Psoas muscle (tissue), 8 donors: ENCODE data around the gene SFXN3. TPM values are rescaled to one million over a fixed set of nuclear protein-coding genes. Genes with fewer than 3 reads are reported as not detected.
A peak's percentile ranks its signal among the peaks of the same experiment; 100 is the strongest.

ENCODE experiments used
- ATAC-seq, 4 donors: fragments of 200-7000 bp; cut with Tn5 transposase; one replicate each; pipeline ENCODE4 v1.9.1; 2020; ENCODE audit warnings: moderate library complexity in 3 of 4, mild to moderate bottlenecking in 2 of 4
- DNase-seq, 2 donors: peaks; one replicate each; pipeline ENCODE4 v3.0.0-alpha.2; 2020
- H3K27ac ChIP-seq: fragments of 200-600 bp; one replicate; pipeline ENCODE4 v1.8.0; 2022
- H3K27me3 ChIP-seq, 3 donors: fragments of 200-600 bp in 1 of 3; one replicate each; pipeline versions ENCODE4 v1.6.1 to v1.8.0; 2013 to 2022; ENCODE audit warnings: low read length in 2 of 3, mild to moderate bottlenecking in 2 of 3, moderate library complexity in 1 of 3; ENCODE audit not compliant: insufficient read depth in 3 of 3
- H3K36me3 ChIP-seq, 2 donors: fragments of 200-600 bp in 1 of 2; one replicate each; pipeline versions ENCODE4 v1.6.1 to v1.8.0; 2013 to 2022; ENCODE audit warnings: low read depth in 1 of 2, mild to moderate bottlenecking in 1 of 2, moderate library complexity in 1 of 2; ENCODE audit not compliant: insufficient read depth in 1 of 2
- H3K4me1 ChIP-seq: fragments of 200-600 bp; one replicate; pipeline ENCODE4 v1.8.0; 2022
- H3K4me3 ChIP-seq: fragments of 200-600 bp; one replicate; pipeline ENCODE4 v1.8.0; 2022; ENCODE audit warnings: mild to moderate bottlenecking
- H3K9me3 ChIP-seq: fragments of 200-600 bp; one replicate; pipeline ENCODE4 v1.8.0; 2022
- CTCF ChIP-seq: fragments of 200-600 bp; IDR thresholded peaks from one replicate; pipeline ENCODE4 v1.8.0; 2022; ENCODE audit warnings: antibody characterized with exemption
- WGBS, 3 donors: extraction: QIAGEN DNeasy Blood & Tissue Kit; methylation state at CpG; one replicate each; pipeline versions ENCODE4 v1.1.6 to v1.1.7; 2013; 5-methylcytosine and 5-hydroxymethylcytosine counted together
- intact Hi-C, 2 donors: fragments of 100-400 bp; cut with DNase I; formaldehyde crosslinking; loops; one replicate each; pipeline versions ENCODE4 v1.11.0 to v1.14.2; 2022
- polyA plus RNA-seq, 3 donors: library from polyadenylated mRNA; stranded (reverse); fragments of 200-250 nt; gene quantifications; one replicate each; pipeline ENCODE4 v1.2.3, GENCODE V29; 2013
- total RNA-seq, 4 donors: library from RNA; stranded (reverse); fragmentation: NEBNext Ultra II Directional in 2 of 4; extraction: Animal tissue kit (Norgen Biotek cat#: 25700) in 2 of 4; gene quantifications; one replicate each; pipeline versions ENCODE4 v1.2.1 to v1.2.4, GENCODE V29; 2021 to 2023
- donor health status: healthy with polysubstance abuse.
- donor health status: DM: no; HTN: no; CAD: no; lungs with moderate emphysema.
- donor health status: Bipolar disorder and iron deficiency.
- donor health status: healthy.
- donor health status: DM: yes; HTN: yes; CAD: no.
- donor health status: DM: no; HTN: no; CAD: no.
- donor health status: DM: no; HTN: no; CAD: no.
- donor health status: DM: yes; HTN: yes; CAD: no.

Gene SFXN3
- total and polyA plus RNA-seq, 7 donors, result 3.2 to 7.0 (median 4.9) TPM

- peaks cover 27% of the 10 kb centered on the region for H3K4me1 ChIP-seq
Measured at GRCh38 chr10:101060951-101061623, 30.1 kb downstream of the SFXN3 start.

GRCh38 chr10:101061624-101062231 lies 30.7 kb downstream of the SFXN3 start, which contains the start of gene KAZALD1:
TSS of gene KAZALD1 (plus strand) at chr10:101061989. CDS start at chr10:101062593, 604 bp downstream.
- Histone ChIP-seq H3K27me3 (peaks cover 0 to 35% (median 0%) of the 10 kb centered on the region in 3 donors), H3K36me3 (no peaks in the 10 kb centered on the region), H3K4me3 (peak within 1 kb of the TSS; percentile 97), H3K4me1 (peaks cover 34% of the 10 kb centered on the region), H3K27ac (peak within 1 kb of the TSS; percentile 99), H3K9me3 (no peaks in the 10 kb centered on the region)
- 9 to 23% (median 11%) methylated on average over 25 to 31 of the region's 31 CpGs for WGBS, 3 donors
- ATAC-seq (peak; percentile 30 to 55 (median 40)), DNase-seq (peak; percentile 69 to 77)
- no peak for TF ChIP-seq CTCF
- intact Hi-C loops, result loop anchor here (2.0 kb wide), 1 partner anchor 19 kb away; no protein-coding TSS in a partner anchor

More at GRCh38 chr10:101060951-101061623, 30.1 kb downstream of the SFXN3 start:
- no peaks in the 10 kb centered on the region for H3K36me3 ChIP-seq
- intact Hi-C loops, result loop anchor here (1.0 to 2.0 kb wide), 2 partner anchors 7 to 18 kb away; no protein-coding TSS in a partner anchor
- peak overlapping the region; percentile 97 for H3K4me3 ChIP-seq
- H3K27me3 ChIP-seq, result peaks cover 0 to 30% (median 0%) of the 10 kb centered on the region in 3 donors
- no peaks in the 10 kb centered on the region for H3K9me3 ChIP-seq
- ATAC-seq (peak; percentile 92 to 93 (median 92)), DNase-seq (peak; percentile 97)
- no peak for TF ChIP-seq CTCF
- peak overlapping the region; percentile 99 for H3K27ac ChIP-seq
- 0 to 2% (median 0%) methylated on average over 47 to 67 of the region's 67 CpGs for WGBS, 3 donors

- Histone ChIP-seq H3K27me3 (peaks cover 0 to 43% (median 0%) of the 10 kb centered on the region in 3 donors), H3K4me1 (peaks cover 38% of the 10 kb centered on the region), H3K9me3 (no peaks in the 10 kb centered on the region), H3K4me3 (peak overlapping the region; percentile 97), H3K27ac (peak overlapping the region; percentile 99), H3K36me3 (no peaks in the 10 kb centered on the region)
- peak; percentile 29 to 35 (median 32) for ATAC-seq
- WGBS, 3 donors, result 6 to 10% (median 8%) methylated on average over 51 to 63 of the region's 63 CpGs
- TF ChIP-seq CTCF, result peak; percentile 55
- DNase-seq, result peak; percentile 56 to 79
- intact Hi-C loops, result no loop called here
Measured at GRCh38 chr10:101062232-101063049, 31.4 kb downstream of the SFXN3 start.

- no peak for DNase-seq
- peaks cover 41% of the 10 kb centered on the region for H3K4me1 ChIP-seq
- H3K27me3 ChIP-seq, result peaks cover 0 to 46% (median 0%) of the 10 kb centered on the region in 3 donors
- peak overlapping the region; percentile 99 for H3K27ac ChIP-seq
- 14 to 30% (median 17%) methylated on average over 19 of the region's 19 CpGs for WGBS, 3 donors
- peak overlapping the region; percentile 97 for H3K4me3 ChIP-seq
- ATAC-seq, result no peak
- H3K36me3 ChIP-seq, result no peaks in the 10 kb centered on the region
- H3K9me3 ChIP-seq, result no peaks in the 10 kb centered on the region
- intact Hi-C loops, result no loop called here
- TF ChIP-seq CTCF, result no peak
Measured at GRCh38 chr10:101063050-101063525, 32.1 kb downstream of the SFXN3 start.
